Measurements from ENCODE around the gene TSPO. TPM values are rescaled to one million over a fixed set of nuclear protein-coding genes. Genes with fewer than 3 reads are reported as not detected.

The TSPO gene
- total and polyA plus RNA-seq, 2 of the 13 experiments (the other 11 are each of a cell fraction or from before 2014, with no cell fraction given), result 0.46 to 1.4 TPM

DNA sequence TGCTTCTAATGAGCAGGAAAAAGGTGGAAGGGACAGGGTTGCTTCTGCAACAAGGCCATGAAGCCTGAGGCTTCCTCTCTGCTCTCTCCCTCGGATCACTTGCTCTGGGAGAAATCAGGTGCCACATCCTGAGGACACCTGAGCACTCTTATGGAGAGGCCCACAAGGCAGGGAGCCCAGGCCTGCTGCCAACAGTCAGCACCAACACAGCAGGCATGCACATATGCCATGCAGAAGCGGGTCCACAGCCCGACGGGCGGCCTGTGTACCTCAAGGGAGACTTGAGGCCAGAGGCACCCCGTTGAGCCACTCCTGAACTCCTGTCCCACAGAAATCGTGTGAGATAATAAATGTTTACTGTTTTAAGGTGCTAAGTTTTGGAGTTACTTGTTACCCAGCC, 26.1 kb downstream of the TSPO start (continued):
- TF ChIP-seq HOXA7 (CRISPR knock-in tag; IDR thresholded peaks at IDR 0.05), result no peak
- TF ChIP-seq ZNF589 (CRISPR knock-in tag; conservative IDR thresholded peaks at IDR 0.05), result no peak
- TF ChIP-seq ZNF432 (CRISPR knock-in tag; IDR thresholded peaks at IDR 0.05; ENCODE audit: borderline replicate concordance), result no peak
- no peak for TF ChIP-seq ZNF816 (CRISPR knock-in tag; IDR thresholded peaks at IDR 0.05; ENCODE audit: borderline replicate concordance)
- TF ChIP-seq TSC22D2 (CRISPR knock-in tag; IDR thresholded peaks at IDR 0.05; ENCODE audit: borderline replicate concordance), result no peak
- TF ChIP-seq TGIF2 (CRISPR knock-in tag; IDR thresholded peaks at IDR 0.05), result no peak
- no peak for TF ChIP-seq SALL1 (CRISPR knock-in tag; IDR thresholded peaks at IDR 0.05)
- no peak for TF ChIP-seq ZBTB7A (CRISPR knock-in tag; IDR thresholded peaks at IDR 0.05)
- no peak for TF ChIP-seq ZNF775 (CRISPR knock-in tag; IDR thresholded peaks at IDR 0.05; ENCODE audit: borderline replicate concordance)
- no peak for TF ChIP-seq SMC3 (IDR thresholded peaks at IDR 0.05; ENCODE audit: low read length)

DNA sequence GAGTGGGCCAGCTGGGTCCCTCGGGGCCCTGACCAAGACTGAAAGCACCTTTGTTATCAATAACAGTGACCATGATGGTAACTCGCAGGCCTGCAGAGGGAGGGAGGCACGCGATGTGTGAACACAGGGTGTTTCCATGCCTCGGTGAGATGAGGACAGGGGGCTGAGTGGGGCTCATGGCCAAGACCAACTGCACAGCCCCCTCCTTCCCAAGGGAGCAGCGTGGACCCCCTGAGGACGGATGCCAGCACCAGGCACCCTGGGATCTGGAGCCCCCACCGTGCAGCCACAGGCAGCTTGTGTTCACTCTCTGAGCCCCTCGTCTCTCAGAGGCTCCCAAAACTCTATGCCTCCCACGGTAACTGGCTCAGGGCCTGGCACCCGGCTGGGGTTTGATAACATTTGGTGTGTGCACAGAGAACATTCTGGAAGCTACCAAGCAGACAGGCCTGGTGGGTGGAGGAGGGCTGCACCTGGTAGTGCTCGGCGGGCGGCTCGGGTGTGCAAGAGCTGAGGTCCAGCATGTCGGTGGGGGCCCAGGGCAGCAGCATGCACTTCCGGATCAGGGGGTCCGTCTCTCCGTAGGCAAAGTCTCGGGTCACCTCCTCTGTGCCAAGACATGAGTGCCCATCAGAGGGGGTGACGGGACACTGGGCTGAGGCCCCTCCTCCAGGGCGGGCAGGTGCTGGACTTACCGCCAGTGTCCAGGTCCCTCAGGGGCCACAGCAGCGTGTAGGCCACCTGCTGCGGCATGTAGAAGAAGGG, 28.0 kb downstream of the TSPO start:
- intact Hi-C loops (cut with micrococcal nuclease; ENCODE audit: unreplicated experiment), result no loop called here
- POLR2A ChIA-PET, result interaction anchor here (0.6 to 1.2 kb wide), 2 partner anchors 21 to 30 kb away, joined by 3 to 4 read pairs; no protein-coding TSS in a partner anchor
- CTCF ChIA-PET (ENCODE audit: low intra/inter-chr PET ratio, low total read pairs), result no interaction called here
- TF ChIP-seq ZNF512 (CRISPR knock-in tag; IDR thresholded peaks at IDR 0.05) (no peak), ZC3H13 (CRISPR knock-in tag; IDR thresholded peaks at IDR 0.05) (no peak), ATAD3A (CRISPR knock-in tag; IDR thresholded peaks at IDR 0.05) (no peak), ZNF574 (CRISPR knock-in tag; IDR thresholded peaks at IDR 0.05) (no peak), ZNF530 (CRISPR knock-in tag; IDR thresholded peaks at IDR 0.05; ENCODE audit: low read depth) (no peak), ATF2 (CRISPR knock-in tag; IDR thresholded peaks at IDR 0.05) (no peak), PRMT3 (CRISPR knock-in tag; IDR thresholded peaks at IDR 0.05; ENCODE audit: borderline replicate concordance, low read depth) (no peak), MAFF (IDR thresholded peaks at IDR 0.05; ENCODE audit: low read depth, low read length) (no peak), NFE2L2 (IDR thresholded peaks at IDR 0.05; ENCODE audit: low read length) (no peak)

More for the DNA sequence above, 28.0 kb downstream of the TSPO start:
- H3K79me2 ChIP-seq (ENCODE audit: insufficient read depth, low read length), result no peaks in the 10 kb centered on the region
- H4K20me1 ChIP-seq (ENCODE audit: insufficient read depth, low read length), result no peaks in the 10 kb centered on the region
- peaks cover 15 to 38% of the 10 kb centered on the region in 2 experiments for H3K36me3 ChIP-seq (replicated peaks in 1 of 2; ENCODE audit: control insufficient read depth in 1 of 2, insufficient read depth in 2 of 2, low read length in 2 of 2)
- DNase-seq (ENCODE audit: low spot score) (no peak), FAIRE-seq (no peak), ATAC-seq (no peak)
- no peak overlapping the region for H3K27ac ChIP-seq (ENCODE audit: extremely low read length, insufficient read depth, low read length)
- over 99% methylated on average over 17 of the region's 25 CpGs for WGBS (ENCODE audit: low lambda C conversion rate)
- no peak overlapping the region for H2AFZ ChIP-seq (ENCODE audit: low read length)
- no peaks in the 10 kb centered on the region for H3K27me3 ChIP-seq (ENCODE audit: control insufficient read depth in 1 of 2, insufficient read depth in 2 of 2, low read length in 2 of 2)
- no peaks in the 10 kb centered on the region for H3K9me3 ChIP-seq (ENCODE audit: low read length)
- H3K4me3 ChIP-seq (replicated peaks in 1 of 3; ENCODE audit: insufficient read depth in 1 of 3, low read depth in 2 of 3, low read length in 3 of 3), result no peak overlapping the region
- no TSS peak for BruUV-seq (replicated peaks)
- H3K4me1 ChIP-seq (ENCODE audit: insufficient read depth, low read length), result peaks cover 10% of the 10 kb centered on the region
- in situ Hi-C loops (cut with HindIII; ENCODE audit: extremely low pct_ligation_motif_present, low pct_unique_long_range_greater_than_20kb), result no loop called here
- no peak overlapping the region for H3K4me2 ChIP-seq (ENCODE audit: low read depth, low read length)
- no peak overlapping the region for H3K9ac ChIP-seq (ENCODE audit: insufficient read depth, low read depth, low read length)

Measured in HepG2 (cell line).